H1 (cell line): ENCODE data around the gene BAD. TPM values are rescaled to one million over a fixed set of nuclear protein-coding genes. Genes with fewer than 3 reads are reported as not detected.

Source experiments
- CTCF ChIP-seq, 3 experiments: IDR thresholded peaks; 1 replicate in 2 of 3; 2 replicates in 1 of 3; pipeline versions ENCODE4 v1.5.1 to v1.6.1; 2011; ENCODE audit warnings: low read length in 3 of 3, mild to moderate bottlenecking in 3 of 3, inconsistent platforms in 2 of 3, low read depth in 1 of 3, moderate library complexity in 1 of 3; ENCODE audit not compliant: insufficient read depth in 1 of 3; ENCODE audit errors: control extremely low read depth in 1 of 3
- EGR1 ChIP-seq: IDR thresholded peaks from 2 replicates; pipeline ENCODE4 v1.6.1; 2011; ENCODE audit warnings: low read depth, low read length, borderline replicate concordance
- MAFK ChIP-seq: IDR thresholded peaks from 2 replicates; pipeline ENCODE4 v1.6.1; 2012; ENCODE audit warnings: low read depth, mild to moderate bottlenecking, improper control_type of control experiment, low read length
- SP1 ChIP-seq: IDR thresholded peaks from 2 replicates; pipeline ENCODE4 v1.6.1; 2011; ENCODE audit warnings: low read depth, low read length
- TBP ChIP-seq: IDR thresholded peaks from 2 replicates; pipeline ENCODE4 v1.6.1; 2011; ENCODE audit warnings: low read depth, low read length, improper control_type of control experiment
- polyA plus RNA-seq, 7 experiments: library from polyadenylated mRNA; depleted of rRNA in 3 of 7; stranded (reverse) in 5 of 7; unstranded in 2 of 7; fragments of >200 nt in 5 of 7; fragments of 200-250 nt in 2 of 7; gene quantifications; 1 replicate in 5 of 7; 2 replicates in 1 of 7; 4 replicates in 1 of 7; pipeline versions ENCODE4 v1.2.1 to v1.2.3, GENCODE V29; 2011 to 2013; ENCODE audit warnings: missing spikeins in 2 of 7, mixed read lengths in 2 of 7
- total RNA-seq: library from RNA; stranded (reverse); fragmentation: NEBNext Ultra II Directional; extraction: Animal tissue kit (Norgen Biotek cat#: 25700); gene quantifications from 2 replicates; pipeline ENCODE4 v1.2.1, GENCODE V29; 2021
- TF ChIP-seq, protein P1 (sequence below): fragments of 300-600 bp; sonication (generic); IDR thresholded peaks from 2 replicates; pipeline ENCODE4 v1.7.1; 2012; ENCODE audit warnings: low read length, moderate library complexity, mild to moderate bottlenecking, inconsistent platforms; ENCODE audit not compliant: insufficient replicate concordance
- TF ChIP-seq, protein P2 (sequence below): IDR thresholded peaks from 2 replicates; pipeline ENCODE4 v1.6.1; 2012; ENCODE audit warnings: inconsistent platforms
- TF ChIP-seq, protein P3 (sequence below): IDR thresholded peaks from 2 replicates; pipeline ENCODE4 v1.6.1; 2011; ENCODE audit warnings: low read depth, mild to moderate bottlenecking, low read length; ENCODE audit not compliant: insufficient read depth

The BAD gene
- total and polyA plus RNA-seq, 2 of the 8 experiments (the other 6 are each of a cell fraction or from before 2014, with no cell fraction given), result 23.1 to 33.7 TPM

DNA sequence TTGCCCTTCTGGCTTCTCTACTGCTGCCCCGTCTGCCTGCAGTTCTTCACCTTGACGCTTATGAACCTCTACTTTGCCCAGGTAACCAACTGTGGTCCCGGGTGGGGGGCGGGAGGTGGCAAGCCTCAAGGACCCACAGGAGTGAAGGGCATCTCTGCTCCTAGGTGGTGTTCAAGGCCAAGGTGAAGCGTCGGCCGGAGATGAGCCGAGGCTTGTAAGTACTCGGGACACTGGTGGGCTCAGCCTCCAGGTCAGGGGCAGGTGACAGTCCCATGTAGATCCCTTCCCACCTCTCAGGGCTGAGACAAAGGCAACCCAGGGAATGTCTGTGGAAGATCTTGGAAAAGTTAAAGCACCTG, 2.3 kb upstream of the BAD start (continued):
- TF ChIP-seq, protein P1, sequence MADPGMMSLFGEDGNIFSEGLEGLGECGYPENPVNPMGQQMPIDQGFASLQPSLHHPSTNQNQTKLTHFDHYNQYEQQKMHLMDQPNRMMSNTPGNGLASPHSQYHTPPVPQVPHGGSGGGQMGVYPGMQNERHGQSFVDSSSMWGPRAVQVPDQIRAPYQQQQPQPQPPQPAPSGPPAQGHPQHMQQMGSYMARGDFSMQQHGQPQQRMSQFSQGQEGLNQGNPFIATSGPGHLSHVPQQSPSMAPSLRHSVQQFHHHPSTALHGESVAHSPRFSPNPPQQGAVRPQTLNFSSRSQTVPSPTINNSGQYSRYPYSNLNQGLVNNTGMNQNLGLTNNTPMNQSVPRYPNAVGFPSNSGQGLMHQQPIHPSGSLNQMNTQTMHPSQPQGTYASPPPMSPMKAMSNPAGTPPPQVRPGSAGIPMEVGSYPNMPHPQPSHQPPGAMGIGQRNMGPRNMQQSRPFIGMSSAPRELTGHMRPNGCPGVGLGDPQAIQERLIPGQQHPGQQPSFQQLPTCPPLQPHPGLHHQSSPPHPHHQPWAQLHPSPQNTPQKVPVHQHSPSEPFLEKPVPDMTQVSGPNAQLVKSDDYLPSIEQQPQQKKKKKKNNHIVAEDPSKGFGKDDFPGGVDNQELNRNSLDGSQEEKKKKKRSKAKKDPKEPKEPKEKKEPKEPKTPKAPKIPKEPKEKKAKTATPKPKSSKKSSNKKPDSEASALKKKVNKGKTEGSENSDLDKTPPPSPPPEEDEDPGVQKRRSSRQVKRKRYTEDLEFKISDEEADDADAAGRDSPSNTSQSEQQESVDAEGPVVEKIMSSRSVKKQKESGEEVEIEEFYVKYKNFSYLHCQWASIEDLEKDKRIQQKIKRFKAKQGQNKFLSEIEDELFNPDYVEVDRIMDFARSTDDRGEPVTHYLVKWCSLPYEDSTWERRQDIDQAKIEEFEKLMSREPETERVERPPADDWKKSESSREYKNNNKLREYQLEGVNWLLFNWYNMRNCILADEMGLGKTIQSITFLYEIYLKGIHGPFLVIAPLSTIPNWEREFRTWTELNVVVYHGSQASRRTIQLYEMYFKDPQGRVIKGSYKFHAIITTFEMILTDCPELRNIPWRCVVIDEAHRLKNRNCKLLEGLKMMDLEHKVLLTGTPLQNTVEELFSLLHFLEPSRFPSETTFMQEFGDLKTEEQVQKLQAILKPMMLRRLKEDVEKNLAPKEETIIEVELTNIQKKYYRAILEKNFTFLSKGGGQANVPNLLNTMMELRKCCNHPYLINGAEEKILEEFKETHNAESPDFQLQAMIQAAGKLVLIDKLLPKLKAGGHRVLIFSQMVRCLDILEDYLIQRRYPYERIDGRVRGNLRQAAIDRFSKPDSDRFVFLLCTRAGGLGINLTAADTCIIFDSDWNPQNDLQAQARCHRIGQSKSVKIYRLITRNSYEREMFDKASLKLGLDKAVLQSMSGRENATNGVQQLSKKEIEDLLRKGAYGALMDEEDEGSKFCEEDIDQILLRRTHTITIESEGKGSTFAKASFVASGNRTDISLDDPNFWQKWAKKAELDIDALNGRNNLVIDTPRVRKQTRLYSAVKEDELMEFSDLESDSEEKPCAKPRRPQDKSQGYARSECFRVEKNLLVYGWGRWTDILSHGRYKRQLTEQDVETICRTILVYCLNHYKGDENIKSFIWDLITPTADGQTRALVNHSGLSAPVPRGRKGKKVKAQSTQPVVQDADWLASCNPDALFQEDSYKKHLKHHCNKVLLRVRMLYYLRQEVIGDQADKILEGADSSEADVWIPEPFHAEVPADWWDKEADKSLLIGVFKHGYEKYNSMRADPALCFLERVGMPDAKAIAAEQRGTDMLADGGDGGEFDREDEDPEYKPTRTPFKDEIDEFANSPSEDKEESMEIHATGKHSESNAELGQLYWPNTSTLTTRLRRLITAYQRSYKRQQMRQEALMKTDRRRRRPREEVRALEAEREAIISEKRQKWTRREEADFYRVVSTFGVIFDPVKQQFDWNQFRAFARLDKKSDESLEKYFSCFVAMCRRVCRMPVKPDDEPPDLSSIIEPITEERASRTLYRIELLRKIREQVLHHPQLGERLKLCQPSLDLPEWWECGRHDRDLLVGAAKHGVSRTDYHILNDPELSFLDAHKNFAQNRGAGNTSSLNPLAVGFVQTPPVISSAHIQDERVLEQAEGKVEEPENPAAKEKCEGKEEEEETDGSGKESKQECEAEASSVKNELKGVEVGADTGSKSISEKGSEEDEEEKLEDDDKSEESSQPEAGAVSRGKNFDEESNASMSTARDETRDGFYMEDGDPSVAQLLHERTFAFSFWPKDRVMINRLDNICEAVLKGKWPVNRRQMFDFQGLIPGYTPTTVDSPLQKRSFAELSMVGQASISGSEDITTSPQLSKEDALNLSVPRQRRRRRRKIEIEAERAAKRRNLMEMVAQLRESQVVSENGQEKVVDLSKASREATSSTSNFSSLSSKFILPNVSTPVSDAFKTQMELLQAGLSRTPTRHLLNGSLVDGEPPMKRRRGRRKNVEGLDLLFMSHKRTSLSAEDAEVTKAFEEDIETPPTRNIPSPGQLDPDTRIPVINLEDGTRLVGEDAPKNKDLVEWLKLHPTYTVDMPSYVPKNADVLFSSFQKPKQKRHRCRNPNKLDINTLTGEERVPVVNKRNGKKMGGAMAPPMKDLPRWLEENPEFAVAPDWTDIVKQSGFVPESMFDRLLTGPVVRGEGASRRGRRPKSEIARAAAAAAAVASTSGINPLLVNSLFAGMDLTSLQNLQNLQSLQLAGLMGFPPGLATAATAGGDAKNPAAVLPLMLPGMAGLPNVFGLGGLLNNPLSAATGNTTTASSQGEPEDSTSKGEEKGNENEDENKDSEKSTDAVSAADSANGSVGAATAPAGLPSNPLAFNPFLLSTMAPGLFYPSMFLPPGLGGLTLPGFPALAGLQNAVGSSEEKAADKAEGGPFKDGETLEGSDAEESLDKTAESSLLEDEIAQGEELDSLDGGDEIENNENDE, result no peak
- TF ChIP-seq MAFK (no peak), CTCF (IDR thresholded peaks at IDR 0.05; ENCODE audit: control extremely low read depth in 1 of 3, insufficient read depth in 1 of 3, low read depth in 1 of 3, low read length in 3 of 3) (no peak), EGR1 (no peak), TBP (no peak), SP1 (no peak)
- TF ChIP-seq, protein P2, sequence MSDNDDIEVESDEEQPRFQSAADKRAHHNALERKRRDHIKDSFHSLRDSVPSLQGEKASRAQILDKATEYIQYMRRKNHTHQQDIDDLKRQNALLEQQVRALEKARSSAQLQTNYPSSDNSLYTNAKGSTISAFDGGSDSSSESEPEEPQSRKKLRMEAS, result no peak
- TF ChIP-seq, protein P3, sequence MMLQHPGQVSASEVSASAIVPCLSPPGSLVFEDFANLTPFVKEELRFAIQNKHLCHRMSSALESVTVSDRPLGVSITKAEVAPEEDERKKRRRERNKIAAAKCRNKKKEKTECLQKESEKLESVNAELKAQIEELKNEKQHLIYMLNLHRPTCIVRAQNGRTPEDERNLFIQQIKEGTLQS, result no peak
